ENCODE measurements around the gene SH3GL1. TPM values are rescaled to one million over a fixed set of nuclear protein-coding genes. Genes with fewer than 3 reads are reported as not detected.

SH3GL1 gene
- total RNA-seq, 1 experiment from 2014 or later, result 40.7 TPM

- no peak for DNase-seq
- Mint-ChIP-seq H3K27ac (ENCODE audit: unreplicated experiment) (no peak overlapping the region), H3K36me3 (ENCODE audit: insufficient read depth, unreplicated experiment) (peaks cover 26% of the 10 kb centered on the region), H3K4me1 (ENCODE audit: low read depth, unreplicated experiment) (no peaks in the 10 kb centered on the region), H3K4me3 (ENCODE audit: low read depth, unreplicated experiment) (no peak overlapping the region), H3K27me3 (ENCODE audit: unreplicated experiment) (no peaks in the 10 kb centered on the region), H3K9me3 (ENCODE audit: low read depth, unreplicated experiment) (no peaks in the 10 kb centered on the region)
- TF ChIP-seq CTCF (IDR thresholded peaks at IDR 0.05; ENCODE audit: unreplicated experiment), result no peak
- intact Hi-C loops (cut with micrococcal nuclease; ENCODE audit: unreplicated experiment), result no loop called here
- CTCF ChIA-PET, result no interaction called here
- BruUV-seq (replicated peaks), result no TSS peak
These were observed 43.8 kb upstream of the SH3GL1 start for GRCh38 chr19:4443966-4444764.

GRCh38 chr19:4443188-4443587 is 42.8 kb upstream of the SH3GL1 start:
- DNase-seq, result no peak
- H3K9me3 Mint-ChIP-seq (ENCODE audit: low read depth, unreplicated experiment), result no peaks in the 10 kb centered on the region
- no peaks in the 10 kb centered on the region for H3K4me1 Mint-ChIP-seq (ENCODE audit: low read depth, unreplicated experiment)
- intact Hi-C loops (cut with micrococcal nuclease; ENCODE audit: unreplicated experiment), result no loop called here
- CTCF ChIA-PET, result interaction anchor here (0.5 kb wide), 1 partner anchor 67 kb away, joined by 3 read pairs; no protein-coding TSS in a partner anchor
- TF ChIP-seq CTCF (IDR thresholded peaks at IDR 0.05; ENCODE audit: unreplicated experiment), result no peak
- no peaks in the 10 kb centered on the region for H3K27me3 Mint-ChIP-seq (ENCODE audit: unreplicated experiment)
- H3K4me3 Mint-ChIP-seq (ENCODE audit: low read depth, unreplicated experiment), result no peak overlapping the region
- no TSS peak for BruUV-seq (replicated peaks)
- no peak overlapping the region for H3K27ac Mint-ChIP-seq (ENCODE audit: unreplicated experiment)
- H3K36me3 Mint-ChIP-seq (ENCODE audit: insufficient read depth, unreplicated experiment), result peaks cover 25% of the 10 kb centered on the region

GRCh38 chr19:4442819-4443146 is 42.4 kb upstream of the SH3GL1 start:
- no peak overlapping the region for H3K4me3 Mint-ChIP-seq (ENCODE audit: low read depth, unreplicated experiment)
- H3K27me3 Mint-ChIP-seq (ENCODE audit: unreplicated experiment), result no peaks in the 10 kb centered on the region
- H3K9me3 Mint-ChIP-seq (ENCODE audit: low read depth, unreplicated experiment), result no peaks in the 10 kb centered on the region
- H3K36me3 Mint-ChIP-seq (ENCODE audit: insufficient read depth, unreplicated experiment), result peaks cover 25% of the 10 kb centered on the region
- DNase-seq, result no peak
- TF ChIP-seq CTCF (IDR thresholded peaks at IDR 0.05; ENCODE audit: unreplicated experiment), result no peak
- BruUV-seq (replicated peaks), result no TSS peak
- CTCF ChIA-PET, result no interaction called here
- intact Hi-C loops (cut with micrococcal nuclease; ENCODE audit: unreplicated experiment), result no loop called here
- no peak overlapping the region for H3K27ac Mint-ChIP-seq (ENCODE audit: unreplicated experiment)
- no peaks in the 10 kb centered on the region for H3K4me1 Mint-ChIP-seq (ENCODE audit: low read depth, unreplicated experiment)

- intact Hi-C loops (cut with micrococcal nuclease; ENCODE audit: unreplicated experiment), result no loop called here
- H3K27ac Mint-ChIP-seq (ENCODE audit: unreplicated experiment), result no peak overlapping the region
- no peak for DNase-seq
- no peak for TF ChIP-seq CTCF (IDR thresholded peaks at IDR 0.05; ENCODE audit: unreplicated experiment)
- H3K36me3 Mint-ChIP-seq (ENCODE audit: insufficient read depth, unreplicated experiment), result peaks cover 21% of the 10 kb centered on the region
- BruUV-seq (replicated peaks), result no TSS peak
- no peaks in the 10 kb centered on the region for H3K4me1 Mint-ChIP-seq (ENCODE audit: low read depth, unreplicated experiment)
- no peaks in the 10 kb centered on the region for H3K9me3 Mint-ChIP-seq (ENCODE audit: low read depth, unreplicated experiment)
- H3K4me3 Mint-ChIP-seq (ENCODE audit: low read depth, unreplicated experiment), result no peak overlapping the region
- CTCF ChIA-PET, result no interaction called here
- no peaks in the 10 kb centered on the region for H3K27me3 Mint-ChIP-seq (ENCODE audit: unreplicated experiment)
These were observed 41.9 kb upstream of the SH3GL1 start for GRCh38 chr19:4441994-4442818.
